ENCODE data around the gene PCDHA13.
"Not testable (repeated sequence)": the region's sequence is repeated elsewhere in the genome, so short reads cannot be mapped to it uniquely, and the experiment has no call there.

Gene PCDHA13

GRCh38 chr5:140842798-140843733, 38.9 kb upstream of the PCDHA13 start:
- TF ChIP-seq RAD21 (IDR thresholded peaks at IDR 0.05; ENCODE audit: low read depth) (no peak), TCF12 (IDR thresholded peaks at IDR 0.05; ENCODE audit: low read depth) (no peak), ZBTB7A (IDR thresholded peaks at IDR 0.05; ENCODE audit: low read depth) (no peak), TAF1 (IDR thresholded peaks at IDR 0.05; ENCODE audit: low read depth) (no peak), EP300 (IDR thresholded peaks at IDR 0.05; ENCODE audit: borderline replicate concordance) (no peak), TEAD4 (IDR thresholded peaks at IDR 0.05) (no peak), YY1 (IDR thresholded peaks at IDR 0.05; ENCODE audit: low read depth) (no peak), FOXM1 (IDR thresholded peaks at IDR 0.05; ENCODE audit: borderline replicate concordance, low read depth) (no peak), EGR1 (IDR thresholded peaks at IDR 0.05) (no peak)
- TF ChIP-seq, protein P1, sequence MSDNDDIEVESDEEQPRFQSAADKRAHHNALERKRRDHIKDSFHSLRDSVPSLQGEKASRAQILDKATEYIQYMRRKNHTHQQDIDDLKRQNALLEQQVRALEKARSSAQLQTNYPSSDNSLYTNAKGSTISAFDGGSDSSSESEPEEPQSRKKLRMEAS (IDR thresholded peaks at IDR 0.05): no peak
- TF ChIP-seq, protein P2, sequence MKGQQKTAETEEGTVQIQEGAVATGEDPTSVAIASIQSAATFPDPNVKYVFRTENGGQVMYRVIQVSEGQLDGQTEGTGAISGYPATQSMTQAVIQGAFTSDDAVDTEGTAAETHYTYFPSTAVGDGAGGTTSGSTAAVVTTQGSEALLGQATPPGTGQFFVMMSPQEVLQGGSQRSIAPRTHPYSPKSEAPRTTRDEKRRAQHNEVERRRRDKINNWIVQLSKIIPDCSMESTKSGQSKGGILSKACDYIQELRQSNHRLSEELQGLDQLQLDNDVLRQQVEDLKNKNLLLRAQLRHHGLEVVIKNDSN (IDR thresholded peaks at IDR 0.05): no peak

DNA sequence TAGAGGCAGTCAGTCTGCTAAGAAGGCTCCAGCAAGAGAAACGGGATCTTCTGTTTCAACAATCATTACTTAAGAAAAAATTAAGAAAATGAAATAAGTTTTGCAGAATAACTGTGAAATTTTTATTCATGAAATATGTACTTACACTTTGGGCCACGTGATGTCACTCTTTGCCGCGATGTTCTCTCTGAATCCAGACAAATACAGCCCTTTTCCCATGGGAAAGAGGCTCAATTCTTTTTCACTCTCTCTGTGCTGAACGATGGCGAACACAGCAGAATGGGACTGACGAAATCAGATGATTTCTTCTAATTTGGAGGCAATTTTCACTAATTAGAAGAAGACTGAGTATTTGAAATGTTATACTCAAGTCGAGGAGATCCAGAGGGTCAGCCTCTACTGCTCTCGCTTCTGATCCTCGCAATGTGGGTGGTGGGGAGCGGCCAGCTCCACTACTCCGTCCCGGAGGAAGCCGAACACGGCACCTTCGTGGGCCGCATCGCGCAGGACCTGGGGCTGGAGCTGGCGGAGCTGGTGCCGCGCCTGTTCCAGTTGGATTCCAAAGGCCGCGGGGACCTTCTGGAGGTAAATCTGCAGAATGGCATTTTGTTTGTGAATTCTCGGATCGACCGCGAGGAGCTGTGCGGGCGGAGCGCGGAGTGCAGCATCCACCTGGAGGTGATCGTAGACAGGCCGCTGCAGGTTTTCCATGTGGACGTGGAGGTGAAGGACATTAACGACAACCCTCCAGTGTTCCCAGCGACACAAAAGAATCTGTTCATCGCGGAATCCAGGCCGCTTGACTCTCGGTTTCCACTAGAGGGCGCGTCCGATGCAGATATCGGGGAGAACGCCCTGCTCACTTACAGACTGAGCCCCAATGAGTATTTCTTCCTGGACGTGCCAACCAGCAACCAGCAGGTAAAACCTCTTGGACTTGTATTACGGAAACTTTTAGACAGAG, 33.5 kb upstream of the PCDHA13 start, which contains the start of gene PCDHA9:
TSS of gene PCDHA9 (plus strand) at position 244 of the 964 bp plus-strand sequence. CDS start at position 358, 114 bp downstream.
- TF ChIP-seq ZBTB7A (IDR thresholded peaks at IDR 0.05; ENCODE audit: low read depth); EP300 (IDR thresholded peaks at IDR 0.05; ENCODE audit: borderline replicate concordance); FOXM1 (IDR thresholded peaks at IDR 0.05; ENCODE audit: borderline replicate concordance, low read depth): not testable (repeated sequence)

DNA sequence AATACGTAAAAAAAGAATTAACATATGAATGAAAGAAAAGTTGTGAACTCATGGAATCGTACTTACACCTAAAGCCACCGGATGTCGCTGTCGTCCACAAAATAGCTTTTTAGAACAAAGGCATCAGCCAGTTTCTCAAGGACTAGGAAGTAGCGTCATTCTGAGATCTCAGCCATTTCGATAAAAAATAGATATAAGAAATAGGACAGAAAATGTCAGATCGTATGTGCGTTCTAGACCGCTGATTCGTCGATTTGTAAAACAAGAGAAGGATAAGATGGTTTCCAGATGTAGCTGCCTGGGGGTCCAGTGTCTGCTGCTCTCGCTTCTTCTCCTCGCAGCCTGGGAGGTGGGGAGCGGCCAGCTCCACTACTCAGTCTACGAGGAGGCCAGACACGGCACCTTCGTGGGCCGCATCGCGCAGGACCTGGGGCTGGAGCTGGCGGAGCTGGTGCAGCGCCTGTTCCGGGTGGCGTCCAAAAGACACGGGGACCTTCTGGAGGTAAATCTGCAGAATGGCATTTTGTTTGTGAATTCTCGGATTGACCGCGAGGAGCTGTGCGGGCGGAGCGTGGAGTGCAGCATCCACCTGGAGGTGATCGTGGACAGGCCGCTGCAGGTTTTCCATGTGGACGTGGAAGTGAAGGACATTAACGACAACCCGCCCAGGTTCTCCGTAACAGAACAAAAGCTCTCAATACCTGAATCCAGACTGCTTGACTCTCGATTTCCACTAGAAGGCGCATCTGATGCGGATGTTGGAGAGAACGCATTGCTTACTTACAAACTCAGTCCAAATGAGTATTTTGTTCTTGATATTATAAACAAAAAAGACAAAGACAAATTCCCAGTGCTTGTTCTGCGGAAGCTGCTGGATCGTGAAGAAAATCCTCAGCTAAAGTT, 25.9 kb upstream of the PCDHA13 start, which contains the start of gene PCDHA10:
TSS of gene PCDHA10 (plus strand) at position 126 of the 903 bp plus-strand sequence. CDS start at position 278, 152 bp downstream.
- TF ChIP-seq TEAD4 (IDR thresholded peaks at IDR 0.05) (no peak), RAD21 (IDR thresholded peaks at IDR 0.05; ENCODE audit: low read depth) (peak; percentile 30; the same call in 1 of the 2 replicates)

GRCh38 chr5:140857177-140857986, 24.5 kb upstream of the PCDHA13 start:
- TF ChIP-seq RAD21 (IDR thresholded peaks at IDR 0.05; ENCODE audit: low read depth) (no peak), EGR1 (IDR thresholded peaks at IDR 0.05) (no peak)
- TF ChIP-seq, protein P3, sequence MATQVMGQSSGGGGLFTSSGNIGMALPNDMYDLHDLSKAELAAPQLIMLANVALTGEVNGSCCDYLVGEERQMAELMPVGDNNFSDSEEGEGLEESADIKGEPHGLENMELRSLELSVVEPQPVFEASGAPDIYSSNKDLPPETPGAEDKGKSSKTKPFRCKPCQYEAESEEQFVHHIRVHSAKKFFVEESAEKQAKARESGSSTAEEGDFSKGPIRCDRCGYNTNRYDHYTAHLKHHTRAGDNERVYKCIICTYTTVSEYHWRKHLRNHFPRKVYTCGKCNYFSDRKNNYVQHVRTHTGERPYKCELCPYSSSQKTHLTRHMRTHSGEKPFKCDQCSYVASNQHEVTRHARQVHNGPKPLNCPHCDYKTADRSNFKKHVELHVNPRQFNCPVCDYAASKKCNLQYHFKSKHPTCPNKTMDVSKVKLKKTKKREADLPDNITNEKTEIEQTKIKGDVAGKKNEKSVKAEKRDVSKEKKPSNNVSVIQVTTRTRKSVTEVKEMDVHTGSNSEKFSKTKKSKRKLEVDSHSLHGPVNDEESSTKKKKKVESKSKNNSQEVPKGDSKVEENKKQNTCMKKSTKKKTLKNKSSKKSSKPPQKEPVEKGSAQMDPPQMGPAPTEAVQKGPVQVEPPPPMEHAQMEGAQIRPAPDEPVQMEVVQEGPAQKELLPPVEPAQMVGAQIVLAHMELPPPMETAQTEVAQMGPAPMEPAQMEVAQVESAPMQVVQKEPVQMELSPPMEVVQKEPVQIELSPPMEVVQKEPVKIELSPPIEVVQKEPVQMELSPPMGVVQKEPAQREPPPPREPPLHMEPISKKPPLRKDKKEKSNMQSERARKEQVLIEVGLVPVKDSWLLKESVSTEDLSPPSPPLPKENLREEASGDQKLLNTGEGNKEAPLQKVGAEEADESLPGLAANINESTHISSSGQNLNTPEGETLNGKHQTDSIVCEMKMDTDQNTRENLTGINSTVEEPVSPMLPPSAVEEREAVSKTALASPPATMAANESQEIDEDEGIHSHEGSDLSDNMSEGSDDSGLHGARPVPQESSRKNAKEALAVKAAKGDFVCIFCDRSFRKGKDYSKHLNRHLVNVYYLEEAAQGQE (IDR thresholded peaks at IDR 0.05; ENCODE audit: low read depth): no peak

GRCh38 chr5:140857987-140858240, 24.0 kb upstream of the PCDHA13 start:
- TF ChIP-seq, protein P3 (IDR thresholded peaks at IDR 0.05; ENCODE audit: low read depth): no peak
- TF ChIP-seq ZBTB7A (IDR thresholded peaks at IDR 0.05; ENCODE audit: low read depth) (no peak), FOXM1 (IDR thresholded peaks at IDR 0.05; ENCODE audit: borderline replicate concordance, low read depth) (no peak), YY1 (IDR thresholded peaks at IDR 0.05; ENCODE audit: low read depth) (no peak), NFIC (IDR thresholded peaks at IDR 0.05) (no peak), CREB1 (IDR thresholded peaks at IDR 0.05; ENCODE audit: low read depth) (no peak), EP300 (IDR thresholded peaks at IDR 0.05; ENCODE audit: borderline replicate concordance) (no peak), RAD21 (IDR thresholded peaks at IDR 0.05; ENCODE audit: low read depth) (no peak), TCF12 (IDR thresholded peaks at IDR 0.05; ENCODE audit: low read depth) (no peak), TEAD4 (IDR thresholded peaks at IDR 0.05) (no peak), EGR1 (IDR thresholded peaks at IDR 0.05) (no peak), CEBPB (IDR thresholded peaks at IDR 0.05) (no peak), TAF1 (IDR thresholded peaks at IDR 0.05; ENCODE audit: low read depth) (no peak)
- TF ChIP-seq, protein P1 (IDR thresholded peaks at IDR 0.05): no peak
- TF ChIP-seq, protein P2 (IDR thresholded peaks at IDR 0.05): no peak
